ENCODE measurements around the gene RAB14.

RAB14 gene

GRCh38 chr9:121189006-121189405 is 12.7 kb downstream of the RAB14 start:
- DNase-seq: no peak

GRCh38 chr9:121187636-121188305 is 13.9 kb downstream of the RAB14 start:
- no peak for DNase-seq

- DNase-seq: no peak
These were observed 15.8 kb downstream of the RAB14 start for GRCh38 chr9:121185774-121186403.

- DNase-seq: no peak
These were observed 16.4 kb downstream of the RAB14 start for GRCh38 chr9:121185178-121185745.

- DNase-seq: no peak
These were observed 17.2 kb downstream of the RAB14 start for GRCh38 chr9:121184463-121184862.

GRCh38 chr9:121183666-121184423 is 17.8 kb downstream of the RAB14 start:
- DNase-seq: no peak

- no peak for DNase-seq
These were observed 18.7 kb downstream of the RAB14 start for GRCh38 chr9:121182989-121183388.

- DNase-seq: no peak
These were observed 19.4 kb downstream of the RAB14 start for GRCh38 chr9:121182101-121182836.

- peak; percentile 16 for DNase-seq
These were observed 21.6 kb downstream of the RAB14 start for GRCh38 chr9:121179930-121180681.

- DNase-seq: peak; percentile 35
These were observed 22.3 kb downstream of the RAB14 start for GRCh38 chr9:121179373-121179721.

- no peak for DNase-seq
These were observed 22.8 kb downstream of the RAB14 start for GRCh38 chr9:121178676-121179372.

GRCh38 chr9:121173501-121173900 is 28.2 kb downstream of the RAB14 start:
- no peak for DNase-seq

GRCh38 chr9:121172726-121173487 is 28.8 kb downstream of the RAB14 start:
- no peak for DNase-seq

GRCh38 chr9:121171236-121171635 is 30.4 kb downstream of the RAB14 start:
- no peak for DNase-seq

- DNase-seq: peak; percentile 9
These were observed 32.5 kb downstream of the RAB14 start for GRCh38 chr9:121169094-121169601.

- no peak for DNase-seq
These were observed 33.6 kb downstream of the RAB14 start for GRCh38 chr9:121168052-121168451.

- DNase-seq: no peak
These were observed 41.6 kb downstream of the RAB14 start for GRCh38 chr9:121160025-121160424.

GRCh38 chr9:121157939-121158338 is 43.7 kb downstream of the RAB14 start:
- no peak for DNase-seq

GRCh38 chr9:121156263-121156731 is 45.4 kb downstream of the RAB14 start:
- no peak for DNase-seq

GRCh38 chr9:121154782-121155181 is 46.9 kb downstream of the RAB14 start:
- no peak for DNase-seq
